ENCODE data around the gene CASK. TPM values are rescaled to one million over a fixed set of nuclear protein-coding genes. Genes with fewer than 3 reads are reported as not detected.

CASK gene
- total and polyA plus RNA-seq, 2 of the 13 experiments (the other 11 are each of a cell fraction or from before 2014, with no cell fraction given) = 14.5 to 16.0 TPM

DNA sequence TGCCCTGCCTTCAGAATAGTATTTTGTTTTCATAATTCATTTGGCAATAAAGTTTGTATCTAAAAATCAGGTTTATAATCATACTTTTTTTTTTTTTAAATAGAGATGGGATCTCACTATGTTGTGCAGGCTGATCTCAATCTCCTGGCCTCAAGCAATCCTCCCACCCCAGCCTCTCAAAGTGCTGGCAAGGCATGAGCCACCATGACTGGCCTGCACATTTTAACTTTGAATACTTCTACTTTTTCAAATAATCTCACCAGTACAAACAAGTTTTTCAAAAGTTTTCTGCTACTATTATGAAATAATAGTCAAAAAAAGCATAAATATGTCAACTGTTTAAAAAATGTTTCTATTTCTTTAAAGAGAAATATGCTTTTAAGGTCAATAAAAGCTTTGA lies 304.1 kb downstream of the CASK start (continued):
- TF ChIP-seq, protein P1, sequence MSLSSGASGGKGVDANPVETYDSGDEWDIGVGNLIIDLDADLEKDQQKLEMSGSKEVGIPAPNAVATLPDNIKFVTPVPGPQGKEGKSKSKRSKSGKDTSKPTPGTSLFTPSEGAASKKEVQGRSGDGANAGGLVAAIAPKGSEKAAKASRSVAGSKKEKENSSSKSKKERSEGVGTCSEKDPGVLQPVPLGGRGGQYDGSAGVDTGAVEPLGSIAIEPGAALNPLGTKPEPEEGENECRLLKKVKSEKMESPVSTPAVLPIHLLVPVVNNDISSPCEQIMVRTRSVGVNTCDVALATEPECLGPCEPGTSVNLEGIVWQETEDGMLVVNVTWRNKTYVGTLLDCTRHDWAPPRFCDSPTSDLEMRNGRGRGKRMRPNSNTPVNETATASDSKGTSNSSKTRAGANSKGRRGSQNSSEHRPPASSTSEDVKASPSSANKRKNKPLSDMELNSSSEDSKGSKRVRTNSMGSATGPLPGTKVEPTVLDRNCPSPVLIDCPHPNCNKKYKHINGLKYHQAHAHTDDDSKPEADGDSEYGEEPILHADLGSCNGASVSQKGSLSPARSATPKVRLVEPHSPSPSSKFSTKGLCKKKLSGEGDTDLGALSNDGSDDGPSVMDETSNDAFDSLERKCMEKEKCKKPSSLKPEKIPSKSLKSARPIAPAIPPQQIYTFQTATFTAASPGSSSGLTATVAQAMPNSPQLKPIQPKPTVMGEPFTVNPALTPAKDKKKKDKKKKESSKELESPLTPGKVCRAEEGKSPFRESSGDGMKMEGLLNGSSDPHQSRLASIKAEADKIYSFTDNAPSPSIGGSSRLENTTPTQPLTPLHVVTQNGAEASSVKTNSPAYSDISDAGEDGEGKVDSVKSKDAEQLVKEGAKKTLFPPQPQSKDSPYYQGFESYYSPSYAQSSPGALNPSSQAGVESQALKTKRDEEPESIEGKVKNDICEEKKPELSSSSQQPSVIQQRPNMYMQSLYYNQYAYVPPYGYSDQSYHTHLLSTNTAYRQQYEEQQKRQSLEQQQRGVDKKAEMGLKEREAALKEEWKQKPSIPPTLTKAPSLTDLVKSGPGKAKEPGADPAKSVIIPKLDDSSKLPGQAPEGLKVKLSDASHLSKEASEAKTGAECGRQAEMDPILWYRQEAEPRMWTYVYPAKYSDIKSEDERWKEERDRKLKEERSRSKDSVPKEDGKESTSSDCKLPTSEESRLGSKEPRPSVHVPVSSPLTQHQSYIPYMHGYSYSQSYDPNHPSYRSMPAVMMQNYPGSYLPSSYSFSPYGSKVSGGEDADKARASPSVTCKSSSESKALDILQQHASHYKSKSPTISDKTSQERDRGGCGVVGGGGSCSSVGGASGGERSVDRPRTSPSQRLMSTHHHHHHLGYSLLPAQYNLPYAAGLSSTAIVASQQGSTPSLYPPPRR (CRISPR knock-in tag; IDR thresholded peaks at IDR 0.05; ENCODE audit: borderline replicate concordance) = no peak
- no peak for TF ChIP-seq SRSF1 (optimal IDR thresholded peaks at IDR 0.05; ENCODE audit: low read depth, low read length)
- TF ChIP-seq, protein P2, sequence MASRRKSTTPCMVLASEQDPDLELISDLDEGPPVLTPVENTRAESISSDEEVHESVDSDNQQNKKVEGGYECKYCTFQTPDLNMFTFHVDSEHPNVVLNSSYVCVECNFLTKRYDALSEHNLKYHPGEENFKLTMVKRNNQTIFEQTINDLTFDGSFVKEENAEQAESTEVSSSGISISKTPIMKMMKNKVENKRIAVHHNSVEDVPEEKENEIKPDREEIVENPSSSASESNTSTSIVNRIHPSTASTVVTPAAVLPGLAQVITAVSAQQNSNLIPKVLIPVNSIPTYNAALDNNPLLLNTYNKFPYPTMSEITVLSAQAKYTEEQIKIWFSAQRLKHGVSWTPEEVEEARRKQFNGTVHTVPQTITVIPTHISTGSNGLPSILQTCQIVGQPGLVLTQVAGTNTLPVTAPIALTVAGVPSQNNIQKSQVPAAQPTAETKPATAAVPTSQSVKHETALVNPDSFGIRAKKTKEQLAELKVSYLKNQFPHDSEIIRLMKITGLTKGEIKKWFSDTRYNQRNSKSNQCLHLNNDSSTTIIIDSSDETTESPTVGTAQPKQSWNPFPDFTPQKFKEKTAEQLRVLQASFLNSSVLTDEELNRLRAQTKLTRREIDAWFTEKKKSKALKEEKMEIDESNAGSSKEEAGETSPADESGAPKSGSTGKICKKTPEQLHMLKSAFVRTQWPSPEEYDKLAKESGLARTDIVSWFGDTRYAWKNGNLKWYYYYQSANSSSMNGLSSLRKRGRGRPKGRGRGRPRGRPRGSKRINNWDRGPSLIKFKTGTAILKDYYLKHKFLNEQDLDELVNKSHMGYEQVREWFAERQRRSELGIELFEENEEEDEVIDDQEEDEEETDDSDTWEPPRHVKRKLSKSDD (CRISPR knock-in tag; IDR thresholded peaks at IDR 0.05; ENCODE audit: low read depth) = no peak
- TF ChIP-seq, protein P3, sequence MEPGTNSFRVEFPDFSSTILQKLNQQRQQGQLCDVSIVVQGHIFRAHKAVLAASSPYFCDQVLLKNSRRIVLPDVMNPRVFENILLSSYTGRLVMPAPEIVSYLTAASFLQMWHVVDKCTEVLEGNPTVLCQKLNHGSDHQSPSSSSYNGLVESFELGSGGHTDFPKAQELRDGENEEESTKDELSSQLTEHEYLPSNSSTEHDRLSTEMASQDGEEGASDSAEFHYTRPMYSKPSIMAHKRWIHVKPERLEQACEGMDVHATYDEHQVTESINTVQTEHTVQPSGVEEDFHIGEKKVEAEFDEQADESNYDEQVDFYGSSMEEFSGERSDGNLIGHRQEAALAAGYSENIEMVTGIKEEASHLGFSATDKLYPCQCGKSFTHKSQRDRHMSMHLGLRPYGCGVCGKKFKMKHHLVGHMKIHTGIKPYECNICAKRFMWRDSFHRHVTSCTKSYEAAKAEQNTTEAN (CRISPR knock-in tag; conservative IDR thresholded peaks at IDR 0.05) = no peak
- no peak for TF ChIP-seq ZNF546 (CRISPR knock-in tag; conservative IDR thresholded peaks at IDR 0.05)
- no peak for TF ChIP-seq AGO1 (IDR thresholded peaks at IDR 0.05; ENCODE audit: low read depth, low read length, poor library complexity, severe bottlenecking)
- TF ChIP-seq, protein P4, sequence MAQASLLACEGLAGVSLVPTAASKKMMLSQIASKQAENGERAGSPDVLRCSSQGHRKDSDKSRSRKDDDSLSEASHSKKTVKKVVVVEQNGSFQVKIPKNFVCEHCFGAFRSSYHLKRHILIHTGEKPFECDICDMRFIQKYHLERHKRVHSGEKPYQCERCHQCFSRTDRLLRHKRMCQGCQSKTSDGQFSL (CRISPR knock-in tag; IDR thresholded peaks at IDR 0.05) = no peak

Measured in HepG2 (cell line).